ENCODE measurements around the gene C9orf43. TPM values are rescaled to one million over a fixed set of nuclear protein-coding genes. Genes with fewer than 3 reads are reported as not detected.
"Not testable (repeated sequence)": the region's sequence is repeated elsewhere in the genome, so short reads cannot be mapped to it uniquely, and the experiment has no call there.

C9orf43 gene
- total RNA-seq, 3 donors from 2014 or later (not counting 1 experiment from before 2014, with no cell fraction given) = 0.45 to 0.71 (median 0.50) TPM

DNA sequence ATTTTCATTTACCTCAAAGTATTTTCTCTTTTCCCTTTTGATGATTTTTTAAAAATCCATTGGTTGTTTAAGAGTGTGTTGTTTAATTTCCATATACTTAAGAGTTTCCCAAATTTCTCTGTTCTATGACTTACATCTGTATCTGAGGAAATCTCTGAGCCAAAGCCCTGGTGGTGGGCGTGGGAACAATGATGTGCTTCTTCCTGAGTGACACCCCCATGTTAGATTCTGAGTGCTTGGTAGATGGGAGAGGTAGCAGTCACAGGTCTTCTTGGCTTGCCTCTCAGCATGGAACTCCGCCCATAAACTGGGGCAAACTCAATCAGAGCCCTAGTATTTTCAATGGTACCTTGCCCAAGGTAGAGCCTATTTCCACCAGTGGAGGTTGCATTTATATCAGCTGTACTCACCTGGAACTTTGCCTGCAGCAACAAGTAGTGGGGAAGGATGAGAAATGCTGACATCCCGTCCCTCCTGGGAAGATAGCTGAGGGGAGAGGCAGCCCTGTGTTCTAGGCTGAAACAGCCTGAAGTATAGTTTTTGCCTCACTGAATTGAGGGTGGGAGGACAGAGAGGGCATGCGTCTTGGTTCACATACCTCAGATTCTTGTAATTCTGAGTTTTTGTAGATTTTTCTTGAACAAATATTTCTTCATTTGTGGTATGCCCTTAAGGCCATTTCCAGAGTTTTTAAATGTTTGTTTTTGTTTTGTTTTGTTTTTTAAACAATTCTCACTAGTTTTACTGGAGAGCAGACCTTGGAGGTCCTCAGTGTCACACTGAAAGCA is 26.4 kb downstream of the C9orf43 start:
- H3K27ac Mint-ChIP-seq = no peak overlapping the region
- H3K9me3 Mint-ChIP-seq = no peaks in the 10 kb centered on the region

DNA sequence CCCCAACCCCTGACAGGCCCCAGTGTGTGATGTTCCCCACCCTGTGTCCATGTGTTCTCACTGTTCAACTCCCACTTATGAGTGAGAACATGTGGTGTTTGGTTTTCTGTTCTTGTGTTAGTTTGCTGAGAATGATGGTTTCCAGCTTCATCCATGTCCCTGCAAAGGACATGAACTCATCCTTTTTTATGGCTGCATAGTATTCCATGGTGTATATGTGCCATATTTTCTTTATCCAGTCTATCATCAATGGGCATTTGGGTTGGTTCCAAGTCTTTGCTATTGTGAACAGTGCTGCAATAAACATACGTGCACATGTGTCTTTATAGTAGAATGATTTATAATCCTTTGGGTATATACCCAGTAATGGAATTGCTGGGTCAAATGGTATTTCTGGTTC is 27.2 kb downstream of the C9orf43 start:
- H3K9me3 ChIP-seq (ENCODE audit: control insufficient read depth, insufficient read depth, low read length); intact Hi-C loops (cut with micrococcal nuclease); H3K27me3 ChIP-seq (ENCODE audit: control insufficient read depth, insufficient read depth, low read length); H3K4me3 Mint-ChIP-seq; DNase-seq; H3K4me1 ChIP-seq (ENCODE audit: control insufficient read depth, insufficient read depth, low read length); H3K4me1 Mint-ChIP-seq; H3K36me3 Mint-ChIP-seq; H3K27me3 Mint-ChIP-seq (ENCODE audit: low read depth in 2 of 2); H3K4me3 ChIP-seq (ENCODE audit: low read length); H3K36me3 ChIP-seq (ENCODE audit: control insufficient read depth, insufficient read depth, low read length); H3K27ac Mint-ChIP-seq; H3K27ac ChIP-seq (ENCODE audit: low read length); ATAC-seq; H3K9me3 Mint-ChIP-seq: not testable (repeated sequence)
- WGBS (ENCODE audit: insufficient coverage) = no CpG with 5 or more reads among the region's 1 CpG

More for the DNA sequence above, 26.4 kb downstream of the C9orf43 start:
- TF ChIP-seq, protein P1, sequence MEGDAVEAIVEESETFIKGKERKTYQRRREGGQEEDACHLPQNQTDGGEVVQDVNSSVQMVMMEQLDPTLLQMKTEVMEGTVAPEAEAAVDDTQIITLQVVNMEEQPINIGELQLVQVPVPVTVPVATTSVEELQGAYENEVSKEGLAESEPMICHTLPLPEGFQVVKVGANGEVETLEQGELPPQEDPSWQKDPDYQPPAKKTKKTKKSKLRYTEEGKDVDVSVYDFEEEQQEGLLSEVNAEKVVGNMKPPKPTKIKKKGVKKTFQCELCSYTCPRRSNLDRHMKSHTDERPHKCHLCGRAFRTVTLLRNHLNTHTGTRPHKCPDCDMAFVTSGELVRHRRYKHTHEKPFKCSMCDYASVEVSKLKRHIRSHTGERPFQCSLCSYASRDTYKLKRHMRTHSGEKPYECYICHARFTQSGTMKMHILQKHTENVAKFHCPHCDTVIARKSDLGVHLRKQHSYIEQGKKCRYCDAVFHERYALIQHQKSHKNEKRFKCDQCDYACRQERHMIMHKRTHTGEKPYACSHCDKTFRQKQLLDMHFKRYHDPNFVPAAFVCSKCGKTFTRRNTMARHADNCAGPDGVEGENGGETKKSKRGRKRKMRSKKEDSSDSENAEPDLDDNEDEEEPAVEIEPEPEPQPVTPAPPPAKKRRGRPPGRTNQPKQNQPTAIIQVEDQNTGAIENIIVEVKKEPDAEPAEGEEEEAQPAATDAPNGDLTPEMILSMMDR (IDR thresholded peaks at IDR 0.05) = no peak
- intact Hi-C loops (cut with micrococcal nuclease) = no loop called here
- H3K27me3 ChIP-seq (ENCODE audit: control insufficient read depth, insufficient read depth, low read length) = no peaks in the 10 kb centered on the region
- no peak overlapping the region for H3K4me3 ChIP-seq (ENCODE audit: low read length)
- H3K36me3 ChIP-seq (ENCODE audit: control insufficient read depth, insufficient read depth, low read length) = no peaks in the 10 kb centered on the region
- Mint-ChIP-seq H3K27me3 (ENCODE audit: low read depth in 2 of 2) (peaks cover 5 to 9% of the 10 kb centered on the region in 2 donors), H3K4me3 (no peak overlapping the region), H3K4me1 (no peaks in the 10 kb centered on the region), H3K36me3 (no peaks in the 10 kb centered on the region)
- WGBS (ENCODE audit: insufficient coverage) = 81% methylated on average over 4 of the region's 4 CpGs
- DNase-seq (no peak), ATAC-seq (no peak)
- H3K9me3 ChIP-seq (ENCODE audit: control insufficient read depth, insufficient read depth, low read length) = no peaks in the 10 kb centered on the region
- H3K27ac ChIP-seq (ENCODE audit: low read length) = no peak overlapping the region
- H3K4me1 ChIP-seq (ENCODE audit: control insufficient read depth, insufficient read depth, low read length) = no peaks in the 10 kb centered on the region

DNA sequence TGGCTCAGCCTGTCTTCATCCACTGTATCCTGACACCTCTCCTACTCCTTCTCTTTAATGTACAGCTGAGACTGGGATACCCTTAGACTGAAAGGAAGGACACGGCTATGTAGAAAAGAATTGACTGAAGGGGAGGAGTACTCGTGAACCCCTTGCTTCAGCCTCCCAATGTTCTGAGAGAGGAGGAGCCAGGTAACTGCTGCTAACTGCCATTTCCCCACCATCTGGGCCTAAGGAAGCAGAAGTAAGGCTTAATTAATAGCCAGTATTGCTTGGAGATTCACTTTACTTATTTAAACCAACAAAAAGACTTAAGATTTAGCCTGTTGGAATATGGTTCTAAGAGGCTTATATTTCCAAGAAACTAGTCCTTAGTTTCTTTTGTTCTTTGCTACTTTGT is 34.2 kb downstream of the C9orf43 start:
- no peaks in the 10 kb centered on the region for H3K36me3 Mint-ChIP-seq
- H3K4me3 Mint-ChIP-seq = no peak overlapping the region
- H3K9me3 ChIP-seq (ENCODE audit: control insufficient read depth, insufficient read depth, low read length) = no peaks in the 10 kb centered on the region
- no peaks in the 10 kb centered on the region for H3K4me1 ChIP-seq (ENCODE audit: control insufficient read depth, insufficient read depth, low read length)
- no peak overlapping the region for H3K27ac Mint-ChIP-seq
- H3K4me1 Mint-ChIP-seq = peaks cover 0 to 5% of the 10 kb centered on the region in 2 donors
- intact Hi-C loops (cut with micrococcal nuclease) = no loop called here
- no peaks in the 10 kb centered on the region for H3K27me3 Mint-ChIP-seq (ENCODE audit: low read depth in 2 of 2)
- ATAC-seq = no peak
- no peak overlapping the region for H3K4me3 ChIP-seq (ENCODE audit: low read length)
- no peaks in the 10 kb centered on the region for H3K36me3 ChIP-seq (ENCODE audit: control insufficient read depth, insufficient read depth, low read length)
- WGBS (ENCODE audit: insufficient coverage) = 88% methylated on average over 1 of the region's 2 CpGs
- H3K27me3 ChIP-seq (ENCODE audit: control insufficient read depth, insufficient read depth, low read length) = no peaks in the 10 kb centered on the region
- no peaks in the 10 kb centered on the region for H3K9me3 Mint-ChIP-seq
- no peak overlapping the region for H3K27ac ChIP-seq (ENCODE audit: low read length)
- no peak for DNase-seq
- TF ChIP-seq, protein P1 (IDR thresholded peaks at IDR 0.05) = no peak

DNA sequence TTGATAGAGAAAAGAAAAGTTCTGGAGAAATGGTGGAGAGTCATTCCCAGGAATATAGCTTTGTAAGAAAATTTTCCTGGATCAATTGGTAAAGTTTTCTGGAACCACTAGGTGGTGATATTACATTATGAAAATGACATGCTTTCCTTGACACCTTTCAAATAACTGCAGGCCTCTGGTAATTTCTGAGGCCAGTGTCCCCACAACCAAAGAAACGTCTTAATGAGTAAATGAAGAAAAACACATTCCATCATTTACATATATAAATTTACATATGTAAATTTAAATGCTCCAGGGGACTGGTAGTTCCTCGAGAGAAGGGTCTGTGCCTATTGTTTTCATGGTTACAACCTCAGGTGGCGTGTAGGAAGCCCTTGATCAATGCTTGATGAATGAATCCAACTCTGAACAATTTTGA is 35.8 kb downstream of the C9orf43 start:
- TF ChIP-seq, protein P1 (IDR thresholded peaks at IDR 0.05) = peak; percentile 82
- no peaks in the 10 kb centered on the region for H3K9me3 ChIP-seq (ENCODE audit: control insufficient read depth, insufficient read depth, low read length)
- H3K36me3 ChIP-seq (ENCODE audit: control insufficient read depth, insufficient read depth, low read length) = no peaks in the 10 kb centered on the region
- H3K27ac ChIP-seq (ENCODE audit: low read length) = no peak overlapping the region
- H3K27me3 Mint-ChIP-seq (ENCODE audit: low read depth in 2 of 2) = no peaks in the 10 kb centered on the region
- H3K27me3 ChIP-seq (ENCODE audit: control insufficient read depth, insufficient read depth, low read length) = no peaks in the 10 kb centered on the region
- H3K4me3 Mint-ChIP-seq = no peak overlapping the region
- WGBS (ENCODE audit: insufficient coverage) = 88% methylated on average over 2 of the region's 3 CpGs
- H3K4me1 Mint-ChIP-seq = peaks cover 0 to 5% of the 10 kb centered on the region in 2 donors
- H3K4me3 ChIP-seq (ENCODE audit: low read length) = no peak overlapping the region
- peak in 2 of 3 donors; percentile 52 to 66 for ATAC-seq
- no peaks in the 10 kb centered on the region for H3K9me3 Mint-ChIP-seq
- intact Hi-C loops (cut with micrococcal nuclease) = loop anchor here (2.0 kb wide), 3 partner anchors 70 to 208 kb away; no protein-coding TSS in a partner anchor
- no peaks in the 10 kb centered on the region for H3K4me1 ChIP-seq (ENCODE audit: control insufficient read depth, insufficient read depth, low read length)
- peak in 1 of 2 donors; percentile 68 for DNase-seq
- H3K27ac Mint-ChIP-seq = no peak overlapping the region
- H3K36me3 Mint-ChIP-seq = no peaks in the 10 kb centered on the region
